ENCODE results near the gene SYN1. TPM values are rescaled to one million over a fixed set of nuclear protein-coding genes. Genes with fewer than 3 reads are reported as not detected.

The SYN1 gene
- total RNA-seq, 1 experiment from 2014 or later, result 11.7 TPM

- Mint-ChIP-seq H3K4me3 (no peak overlapping the region; a peak in 1 of 5 replicates), H3K27me3 (ENCODE audit: low read depth) (no peaks in the 10 kb centered on the region), H3K9me3 (peaks cover 57 to 60% of the 10 kb centered on the region in 2 experiments), H3K27ac (peak overlapping the region in 2 of 3 experiments; percentile 85 to 87; a peak in 3 of 7 replicates), H3K4me1 (peaks cover 0 to 2% of the 10 kb centered on the region in 2 experiments; a peak in 1 of 4 replicates), H3K36me3 (ENCODE audit: insufficient read depth in 1 of 3, low read depth in 3 of 3) (peaks cover 0 to 2% (median 0%) of the 10 kb centered on the region in 3 experiments; a peak in 2 of 7 replicates)
- Histone ChIP-seq H2AFZ (ENCODE audit: low read length) (no peak overlapping the region), H3K18ac (ENCODE audit: insufficient read length, low read depth, low read length) (peak overlapping the region; percentile 29), H3K9me3 (ENCODE audit: control insufficient read depth, low read depth, low read length) (peaks cover 5% of the 10 kb centered on the region), H2BK15ac (ENCODE audit: low read depth, low read length) (no peak overlapping the region; the same call in 1 of the 2 replicates), H3K9ac (ENCODE audit: extremely low read depth, insufficient read length, low read length) (no peak overlapping the region), H3K27me3 (ENCODE audit: insufficient read depth, low read length) (no peaks in the 10 kb centered on the region), H2AK5ac (ENCODE audit: insufficient read length, low read length) (no peak overlapping the region), H2BK20ac (ENCODE audit: low read depth, low read length, poor library complexity, severe bottlenecking) (no peak overlapping the region), H3K4me2 (ENCODE audit: insufficient read depth, insufficient read length, low read length) (no peak overlapping the region), H4K20me1 (ENCODE audit: control insufficient read depth, insufficient read depth, insufficient read length) (no peaks in the 10 kb centered on the region), H2BK120ac (ENCODE audit: low read depth, low read length, poor library complexity, severe bottlenecking) (no peak overlapping the region), H4K5ac (ENCODE audit: insufficient read length, low read depth, low read length) (no peak overlapping the region), H3K79me2 (ENCODE audit: insufficient read depth, low read length) (no peaks in the 10 kb centered on the region), H4K91ac (ENCODE audit: insufficient read length, low read depth, low read length) (no peak overlapping the region), H3T11ph (ENCODE audit: low read length) (no peak overlapping the region), H3K79me1 (ENCODE audit: insufficient read depth, low read depth, low read length, poor library complexity, severe bottlenecking) (no peaks in the 10 kb centered on the region), H3K14ac (ENCODE audit: insufficient read depth, low read length) (no peak overlapping the region), H3K27ac (ENCODE audit: insufficient read length, low read depth, low read length) (no peak overlapping the region), H2BK5ac (ENCODE audit: insufficient read length, low read length) (no peak overlapping the region), H3K56ac (ENCODE audit: insufficient read length, low read depth, low read length) (no peak overlapping the region), H4K8ac (replicated peaks; ENCODE audit: insufficient read length, low read depth, low read length) (no peak overlapping the region), H2BK12ac (ENCODE audit: insufficient read length, low read depth, low read length) (no peak overlapping the region), H3K23ac (ENCODE audit: insufficient read length, low read depth, low read length) (no peak overlapping the region), H3K4ac (ENCODE audit: low read depth, low read length) (no peak overlapping the region; the same call in 1 of the 2 replicates), H3K23me2 (ENCODE audit: insufficient read length, low read depth, low read length, poor library complexity, severe bottlenecking) (no peaks in the 10 kb centered on the region), H3K4me1 (ENCODE audit: insufficient read depth, low read length) (no peaks in the 10 kb centered on the region)
- peak; percentile 86 for DNase-seq
- TF ChIP-seq CTCF (conservative IDR thresholded peaks at IDR 0.05), result peak; percentile 61
- no CpG with 5 or more reads among the region's 15 CpGs for WGBS (ENCODE audit: extremely low coverage, insufficient read length, low lambda C conversion rate)
These were observed 78.7 kb downstream of the SYN1 start for GRCh38 chrX:47540754-47541538.
